ENCODE results near the gene SORCS2. TPM values are rescaled to one million over a fixed set of nuclear protein-coding genes. Genes with fewer than 3 reads are reported as not detected.

Gene SORCS2
- total and polyA plus RNA-seq, 2 experiments from 2014 or later, result 0.38 to 1.4 TPM

DNA sequence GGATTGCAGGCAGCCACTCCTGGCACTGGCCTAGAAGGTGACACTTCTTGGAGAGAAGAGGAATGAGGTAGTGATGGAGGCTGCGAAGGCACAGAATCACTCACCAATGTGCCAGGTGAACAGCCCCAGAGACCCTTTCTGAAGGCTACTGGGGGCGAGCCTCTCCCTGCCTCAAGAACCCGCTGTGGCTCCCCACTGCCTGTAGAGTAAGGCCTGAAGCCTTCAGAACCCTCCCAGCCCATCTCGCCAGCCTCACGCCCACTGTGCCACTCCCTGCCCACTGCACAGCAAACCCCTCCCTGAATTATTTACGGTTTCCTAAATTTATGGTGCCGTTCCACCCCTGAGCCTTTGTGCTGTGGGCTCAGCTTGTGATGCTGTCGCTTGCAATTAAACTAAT lies 24.2 kb upstream of the SORCS2 start:
- no peak for DNase-seq
- Histone ChIP-seq H3K36me3 (ENCODE audit: low read depth) (no peaks in the 10 kb centered on the region), H4K20me1 (ENCODE audit: insufficient read depth) (no peaks in the 10 kb centered on the region), H3K9me2 (ENCODE audit: insufficient read depth) (no peaks in the 10 kb centered on the region), H3K27ac (no peak overlapping the region), H3K4me1 (ENCODE audit: insufficient read depth) (no peaks in the 10 kb centered on the region), H3K27me3 (replicated peaks; ENCODE audit: insufficient read depth) (peaks cover 20% of the 10 kb centered on the region), H3K4me2 (ENCODE audit: unreplicated experiment) (no peak overlapping the region), H3K9ac (no peak overlapping the region), H3K4me3 (no peak overlapping the region), H3F3A (ENCODE audit: insufficient read depth) (no peaks in the 10 kb centered on the region), H3K9me3 (ENCODE audit: low read depth) (no peaks in the 10 kb centered on the region), H2AFZ (no peak overlapping the region), H3K79me2 (ENCODE audit: insufficient read depth) (no peaks in the 10 kb centered on the region)
- TF ChIP-seq EZH2phosphoT487 (IDR thresholded peaks at IDR 0.05; ENCODE audit: insufficient read depth, low read depth) (no peak), EZH2 (IDR thresholded peaks at IDR 0.05; ENCODE audit: insufficient read depth, poor library complexity, severe bottlenecking) (no peak)
- in situ Hi-C loops (cut with MboI), result no loop called here
- 66% methylated on average over 8 of the region's 8 CpGs for WGBS, 2 experiments (ENCODE audit: low coverage in 1 of 2, low lambda C conversion rate in 2 of 2, missing lambda C conversion rate in 2 of 2)

DNA sequence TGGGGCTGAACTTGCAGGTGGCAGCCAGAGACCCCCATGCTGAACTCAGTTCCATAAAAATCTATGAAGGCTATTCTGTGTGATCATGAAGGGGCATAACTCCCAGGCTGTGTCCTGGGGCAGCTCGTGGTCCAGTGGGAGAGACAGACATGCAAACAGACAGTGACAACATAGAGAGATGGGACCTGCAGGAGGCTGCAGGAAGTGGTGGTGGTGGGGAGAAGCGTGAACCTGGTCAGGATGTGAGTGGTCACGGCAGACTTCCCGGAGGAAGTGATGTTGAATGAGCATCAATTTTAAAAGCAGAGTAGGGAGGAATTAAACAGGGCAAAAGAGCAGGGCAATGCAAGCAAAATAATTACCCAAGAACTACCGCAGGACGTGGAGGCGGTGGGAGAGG lies 23.2 kb upstream of the SORCS2 start:
- H3K4me2 ChIP-seq (ENCODE audit: unreplicated experiment), result no peak overlapping the region
- H4K20me1 ChIP-seq (ENCODE audit: insufficient read depth), result no peaks in the 10 kb centered on the region
- H3K27me3 ChIP-seq (replicated peaks; ENCODE audit: insufficient read depth), result peaks cover 17% of the 10 kb centered on the region; the same call in 1 of the 2 replicates
- TF ChIP-seq EZH2phosphoT487 (IDR thresholded peaks at IDR 0.05; ENCODE audit: insufficient read depth, low read depth) (no peak), EZH2 (IDR thresholded peaks at IDR 0.05; ENCODE audit: insufficient read depth, poor library complexity, severe bottlenecking) (no peak)
- H3K4me3 ChIP-seq, result no peak overlapping the region
- in situ Hi-C loops (cut with MboI), result no loop called here
- H3K79me2 ChIP-seq (ENCODE audit: insufficient read depth), result no peaks in the 10 kb centered on the region
- H3K36me3 ChIP-seq (ENCODE audit: low read depth), result no peaks in the 10 kb centered on the region
- H3K9ac ChIP-seq, result no peak overlapping the region
- H3K27ac ChIP-seq, result no peak overlapping the region
- 73 to 80% methylated on average over 7 of the region's 7 CpGs for WGBS, 2 experiments (ENCODE audit: low coverage in 1 of 2, low lambda C conversion rate in 2 of 2, missing lambda C conversion rate in 2 of 2)
- no peak for DNase-seq
- no peaks in the 10 kb centered on the region for H3F3A ChIP-seq (ENCODE audit: insufficient read depth)
- no peaks in the 10 kb centered on the region for H3K9me2 ChIP-seq (ENCODE audit: insufficient read depth)
- H3K9me3 ChIP-seq (ENCODE audit: low read depth), result no peaks in the 10 kb centered on the region
- no peak overlapping the region for H2AFZ ChIP-seq
- no peaks in the 10 kb centered on the region for H3K4me1 ChIP-seq (ENCODE audit: insufficient read depth)

DNA sequence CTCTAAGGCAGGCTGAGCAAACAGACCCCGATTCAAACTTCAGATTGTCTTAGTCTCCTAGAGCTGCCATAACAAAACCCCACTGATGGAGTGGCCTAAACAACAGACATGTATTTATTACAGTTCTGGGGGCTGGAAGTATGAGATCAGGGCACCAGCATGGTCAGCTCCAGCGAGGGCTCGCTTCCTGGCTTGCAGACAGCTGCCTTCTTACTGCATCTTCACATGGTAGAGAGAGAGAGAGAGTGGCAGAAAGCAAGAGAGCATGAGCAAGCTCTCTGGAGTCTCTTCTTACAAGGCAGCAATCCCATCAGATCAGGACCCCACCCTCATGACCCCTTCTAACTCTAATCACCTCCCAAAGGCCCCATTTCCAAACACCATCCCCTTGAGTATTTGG lies 22.3 kb upstream of the SORCS2 start:
- H3K27me3 ChIP-seq (replicated peaks; ENCODE audit: insufficient read depth), result peaks cover 20% of the 10 kb centered on the region
- WGBS, 2 experiments (ENCODE audit: low coverage in 1 of 2, low lambda C conversion rate in 2 of 2, missing lambda C conversion rate in 2 of 2), result 73 to 82% methylated on average over 3 of the region's 3 CpGs
- no peak overlapping the region for H3K27ac ChIP-seq
- DNase-seq, result no peak
- H3F3A ChIP-seq (ENCODE audit: insufficient read depth), result no peaks in the 10 kb centered on the region
- H2AFZ ChIP-seq, result no peak overlapping the region
- H3K4me2 ChIP-seq (ENCODE audit: unreplicated experiment), result no peak overlapping the region
- no peak overlapping the region for H3K4me3 ChIP-seq
- no peaks in the 10 kb centered on the region for H3K36me3 ChIP-seq (ENCODE audit: low read depth)
- no peaks in the 10 kb centered on the region for H3K79me2 ChIP-seq (ENCODE audit: insufficient read depth)
- H3K9ac ChIP-seq, result no peak overlapping the region
- TF ChIP-seq EZH2phosphoT487 (IDR thresholded peaks at IDR 0.05; ENCODE audit: insufficient read depth, low read depth) (no peak), EZH2 (IDR thresholded peaks at IDR 0.05; ENCODE audit: insufficient read depth, poor library complexity, severe bottlenecking) (no peak)
- no peaks in the 10 kb centered on the region for H3K4me1 ChIP-seq (ENCODE audit: insufficient read depth)
- H3K9me3 ChIP-seq (ENCODE audit: low read depth), result no peaks in the 10 kb centered on the region
- in situ Hi-C loops (cut with MboI), result no loop called here
- H3K9me2 ChIP-seq (ENCODE audit: insufficient read depth), result no peaks in the 10 kb centered on the region
- no peaks in the 10 kb centered on the region for H4K20me1 ChIP-seq (ENCODE audit: insufficient read depth)

DNA sequence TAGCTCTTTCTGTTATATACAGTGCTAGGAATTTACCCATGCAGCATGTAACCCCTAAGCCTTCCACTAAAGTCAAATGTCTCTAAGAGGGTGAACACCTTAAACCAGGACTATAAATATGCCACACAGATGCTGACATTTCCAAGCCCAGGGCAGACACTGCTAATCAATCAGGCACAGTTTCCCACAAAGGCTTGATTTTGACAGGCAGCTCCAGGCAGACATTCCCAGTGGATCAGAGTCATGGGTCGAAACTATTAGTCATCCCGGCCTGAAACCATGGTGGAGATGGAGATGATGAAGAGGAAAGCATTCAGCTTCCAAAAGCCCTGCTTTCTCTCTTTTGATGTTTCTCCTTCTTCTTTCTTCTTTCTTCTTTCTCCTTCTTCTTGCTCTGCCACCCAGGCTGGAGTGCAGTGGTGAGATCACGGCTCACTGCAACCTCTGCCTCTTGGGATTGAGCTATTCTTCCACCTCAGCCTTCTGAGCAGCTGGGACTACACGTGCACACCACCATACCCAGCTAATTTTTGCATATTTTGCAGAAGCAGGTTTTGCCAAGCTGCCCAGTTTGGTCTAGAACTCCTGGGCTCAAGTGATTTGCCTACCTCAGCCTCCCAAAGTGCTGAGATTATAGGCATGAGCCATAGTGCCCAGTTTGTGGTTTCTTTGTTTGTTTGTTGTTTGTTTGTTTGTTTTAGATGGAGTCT lies 21.0 kb upstream of the SORCS2 start:
- TF ChIP-seq EZH2 (IDR thresholded peaks at IDR 0.05; ENCODE audit: insufficient read depth, poor library complexity, severe bottlenecking) (no peak), EZH2phosphoT487 (IDR thresholded peaks at IDR 0.05; ENCODE audit: insufficient read depth, low read depth) (no peak)
- Histone ChIP-seq H3K4me3 (no peak overlapping the region), H3F3A (ENCODE audit: insufficient read depth) (no peaks in the 10 kb centered on the region), H2AFZ (no peak overlapping the region), H4K20me1 (ENCODE audit: insufficient read depth) (no peaks in the 10 kb centered on the region), H3K27ac (no peak overlapping the region), H3K79me2 (ENCODE audit: insufficient read depth) (no peaks in the 10 kb centered on the region), H3K9me3 (ENCODE audit: low read depth) (no peaks in the 10 kb centered on the region), H3K36me3 (ENCODE audit: low read depth) (no peaks in the 10 kb centered on the region), H3K27me3 (replicated peaks; ENCODE audit: insufficient read depth) (peaks cover 30% of the 10 kb centered on the region), H3K4me1 (ENCODE audit: insufficient read depth) (no peaks in the 10 kb centered on the region), H3K9ac (no peak overlapping the region), H3K4me2 (ENCODE audit: unreplicated experiment) (no peak overlapping the region), H3K9me2 (ENCODE audit: insufficient read depth) (no peaks in the 10 kb centered on the region; the same call in 1 of the 2 replicates)
- DNase-seq, result peak; percentile 9
- in situ Hi-C loops (cut with MboI), result no loop called here
- 67 to 71% methylated on average over 4 of the region's 4 CpGs for WGBS, 2 experiments (ENCODE audit: low coverage in 1 of 2, low lambda C conversion rate in 2 of 2, missing lambda C conversion rate in 2 of 2)

Measured in GM23248 (cell line).